LHCN-M2 (cell line): Measurements from ENCODE around the gene ZEB2. TPM values are rescaled to one million over a fixed set of nuclear protein-coding genes. Genes with fewer than 3 reads are reported as not detected.
"Not testable (repeated sequence)": the region's sequence is repeated elsewhere in the genome, so short reads cannot be mapped to it uniquely, and the experiment has no call there.

Experiments
- DNase-seq: peaks from one replicate; pipeline ENCODE4 v3.0.0-alpha.2; 2012; ENCODE audit warnings: low read depth
- total RNA-seq: library from RNA; depleted of rRNA; stranded (reverse); fragments of >200 nt; gene quantifications from 2 replicates; pipeline ENCODE4 v1.2.3, GENCODE V29; 2014

Gene ZEB2
- total RNA-seq, 1 experiment from 2014 or later = 52.9 TPM

DNA sequence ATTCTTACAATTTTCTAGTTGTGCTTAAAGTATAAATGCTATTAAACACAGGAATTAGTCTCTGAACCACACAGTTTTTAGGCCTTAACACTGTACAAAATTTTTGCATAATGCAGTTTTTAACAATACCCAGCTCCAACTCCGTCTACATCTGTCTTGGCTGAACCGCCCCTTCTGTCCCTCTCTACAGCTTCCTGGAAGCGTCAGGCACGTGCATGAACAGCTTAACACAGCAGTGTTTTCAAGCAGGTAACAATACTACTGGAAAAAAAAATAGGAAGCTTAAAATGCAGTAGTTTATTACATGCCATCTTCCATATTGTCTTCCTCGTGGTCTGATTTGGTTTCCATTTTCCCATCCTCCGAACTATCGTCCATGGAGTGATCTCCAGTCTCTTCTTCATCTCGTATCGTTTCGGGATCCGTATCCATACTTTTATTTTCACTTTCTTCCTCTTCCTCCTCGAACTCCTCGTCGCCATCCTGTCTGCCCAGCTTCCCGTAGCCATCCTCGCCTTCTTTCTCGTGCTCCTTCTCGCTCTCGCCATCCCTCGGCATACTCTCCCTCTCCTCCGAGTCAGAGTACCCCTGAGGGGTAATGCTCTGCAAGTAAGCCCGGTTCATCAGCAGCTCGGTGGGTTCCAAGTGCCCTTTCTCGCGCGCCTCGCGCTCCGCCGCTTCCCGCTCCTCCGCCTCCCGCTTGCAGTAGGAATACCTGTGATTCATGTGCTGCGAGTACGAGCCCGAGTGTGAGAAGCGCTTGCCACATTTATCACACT is 130.6 kb downstream of the ZEB2 start:
- DNase-seq = no peak

DNA sequence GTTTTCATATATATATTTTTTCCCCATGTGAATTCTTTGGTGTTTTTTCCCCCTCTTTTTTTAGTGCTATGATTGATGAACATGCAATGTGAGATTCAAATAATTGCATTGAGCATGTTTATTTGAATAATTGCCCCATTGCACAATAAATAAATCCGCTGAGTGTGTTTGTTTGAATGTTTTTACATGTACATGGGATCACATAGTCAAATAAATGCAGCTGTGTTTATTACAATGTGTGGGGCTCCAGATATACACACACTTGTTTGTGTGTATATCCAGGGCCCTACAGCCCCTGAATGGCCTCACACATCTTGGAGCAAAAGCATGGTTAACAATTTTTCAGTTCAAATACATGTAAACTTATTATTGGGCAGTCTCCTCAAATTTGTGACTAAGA is 134.5 kb downstream of the ZEB2 start:
- no peak for DNase-seq

- DNase-seq = no peak
Observed at GRCh38 chr2:144383571-144384100, 136.3 kb downstream of the ZEB2 start.

DNA sequence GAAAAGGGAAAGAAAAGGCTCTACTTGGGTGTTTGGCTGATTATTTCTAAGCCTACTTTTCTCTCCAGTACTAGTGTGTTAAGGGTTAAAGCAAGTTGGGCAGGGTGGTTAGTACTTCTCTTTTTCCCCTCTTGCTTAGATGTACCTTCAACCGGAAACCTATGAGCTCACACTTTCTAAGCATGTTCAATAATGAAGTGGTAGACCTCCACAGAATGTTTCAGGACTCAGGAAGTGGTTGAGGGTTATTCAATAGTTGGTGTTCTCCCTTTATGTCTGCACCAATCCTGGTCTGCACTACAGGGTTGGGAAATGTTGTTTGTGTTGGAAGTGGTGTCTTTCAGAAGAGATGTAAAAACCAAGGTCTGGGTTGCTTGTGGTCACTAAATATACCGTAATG is 137.1 kb downstream of the ZEB2 start:
- DNase-seq = peak; percentile 12

DNA sequence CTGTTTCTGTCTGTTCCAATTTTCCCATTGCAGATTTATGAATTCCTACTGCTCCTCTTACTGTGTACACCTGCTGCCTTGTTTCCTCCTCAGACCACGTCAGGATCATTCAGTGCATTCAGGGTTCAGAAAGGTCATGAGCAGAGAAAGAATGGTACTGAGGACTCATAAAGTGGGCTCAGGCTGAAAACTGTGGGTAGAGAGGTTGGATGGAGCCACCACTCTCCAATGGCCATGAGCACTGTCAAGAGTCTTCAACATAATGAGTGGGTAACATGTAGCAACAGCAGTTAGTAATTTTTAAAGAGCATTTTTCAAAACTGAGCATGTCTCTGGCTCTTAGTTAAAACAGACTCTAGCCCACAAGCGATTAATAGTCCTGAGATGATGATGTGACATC is 138.2 kb downstream of the ZEB2 start:
- peak; percentile 47 for DNase-seq

DNA sequence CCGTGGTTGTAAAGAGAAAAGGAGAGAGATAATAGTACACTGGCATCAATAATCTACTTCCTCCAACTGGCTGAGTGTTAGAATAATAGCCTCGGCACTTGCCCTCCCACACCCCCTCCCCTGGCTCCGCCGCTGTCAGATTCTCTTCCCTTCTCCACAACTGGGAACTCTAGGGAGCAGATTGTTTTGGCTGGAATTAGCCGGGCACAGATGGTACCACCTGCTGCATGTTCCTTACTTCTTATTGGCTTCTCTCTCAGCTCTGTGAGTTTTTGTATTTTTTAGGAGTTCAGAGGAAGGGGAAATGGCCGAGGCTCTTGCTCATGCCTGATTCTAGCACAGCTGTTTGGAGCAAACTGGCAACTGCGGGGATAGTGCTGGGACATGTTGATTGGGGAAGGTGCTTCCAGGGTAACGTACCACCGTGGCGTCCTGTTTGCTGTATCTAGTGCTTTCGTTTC is 140.0 kb downstream of the ZEB2 start:
- DNase-seq = peak; percentile 81

- peak; percentile 49 for DNase-seq
Observed at GRCh38 chr2:144378551-144378950, 141.4 kb downstream of the ZEB2 start.

DNA sequence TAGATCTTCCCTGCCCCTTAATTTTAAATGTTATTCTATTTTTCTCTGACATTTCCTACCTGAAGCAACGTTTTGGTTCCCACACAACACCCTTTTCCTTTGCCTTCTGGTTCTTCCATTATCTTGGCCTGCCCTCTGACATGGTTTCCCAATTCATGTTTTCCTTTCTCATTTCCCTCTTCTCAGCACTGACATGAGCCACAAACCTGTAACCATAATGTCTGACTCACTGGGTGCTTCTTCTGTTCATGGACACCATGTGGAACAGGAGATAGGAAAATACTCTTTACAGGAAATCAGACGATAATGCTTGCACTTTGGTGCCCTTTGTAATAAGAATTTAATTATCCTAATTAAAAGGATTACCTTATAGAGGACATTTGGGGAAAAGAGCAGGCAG is 142.0 kb downstream of the ZEB2 start:
- peak; percentile 61 for DNase-seq

GRCh38 chr2:144376926-144377325 is 143.0 kb downstream of the ZEB2 start:
- DNase-seq = no peak

- DNase-seq = no peak
Observed at GRCh38 chr2:144376460-144376859, 143.5 kb downstream of the ZEB2 start.

- DNase-seq = no peak
Observed at GRCh38 chr2:144374163-144374661, 145.7 kb downstream of the ZEB2 start.

DNA sequence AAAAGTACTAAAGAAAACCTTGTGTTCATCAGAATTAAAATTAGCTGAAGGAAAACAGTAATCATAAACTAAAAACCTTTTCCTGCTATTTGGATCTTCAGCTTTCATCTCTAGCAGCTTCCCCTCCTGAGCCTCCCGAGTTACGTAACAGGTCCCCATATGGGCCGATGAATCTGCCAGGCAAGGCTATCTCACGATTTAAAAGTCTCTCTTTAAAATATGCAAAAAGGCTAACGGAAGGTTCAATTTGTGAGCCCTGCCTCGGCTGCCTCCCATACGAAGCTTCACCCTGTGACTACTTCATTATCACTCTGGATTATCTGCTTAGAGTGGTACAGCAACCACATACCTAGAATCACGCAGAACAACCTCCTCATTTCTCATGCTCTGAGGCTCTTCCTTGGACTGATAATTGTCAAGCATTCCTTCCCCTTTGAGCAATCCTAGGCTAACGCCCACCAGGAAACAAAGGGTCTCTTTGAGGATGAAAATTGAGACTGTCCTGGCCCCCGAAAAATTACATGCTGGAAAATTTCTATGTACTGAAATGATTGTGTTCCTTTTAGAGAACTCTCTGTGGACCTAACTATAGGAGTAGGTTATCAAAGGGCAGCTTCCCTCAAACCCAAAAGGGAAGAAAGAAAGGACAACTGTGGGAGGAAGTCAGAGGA is 147.4 kb downstream of the ZEB2 start:
- DNase-seq = no peak

GRCh38 chr2:144370937-144371584 is 148.9 kb downstream of the ZEB2 start:
- DNase-seq = no peak

DNA sequence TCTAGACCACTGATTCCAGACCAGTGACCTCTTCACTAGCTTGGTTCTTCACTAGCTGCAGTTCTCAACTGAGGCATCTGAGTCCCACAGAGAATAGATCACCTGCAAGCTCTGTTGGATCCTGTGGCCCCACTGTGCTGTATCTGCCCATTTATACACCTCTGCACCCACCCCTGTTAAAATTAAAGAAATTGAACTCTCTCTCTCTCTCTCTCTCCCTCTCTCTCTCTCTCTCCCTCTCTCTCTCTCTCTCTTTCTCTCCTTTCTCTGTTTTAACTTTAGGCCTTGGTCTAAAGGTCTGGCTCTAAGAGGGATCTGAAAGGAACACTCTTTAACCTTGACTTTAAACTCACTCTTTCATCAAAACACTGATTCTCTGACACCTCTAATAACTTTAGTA is 150.5 kb downstream of the ZEB2 start:
- no peak for DNase-seq

DNA sequence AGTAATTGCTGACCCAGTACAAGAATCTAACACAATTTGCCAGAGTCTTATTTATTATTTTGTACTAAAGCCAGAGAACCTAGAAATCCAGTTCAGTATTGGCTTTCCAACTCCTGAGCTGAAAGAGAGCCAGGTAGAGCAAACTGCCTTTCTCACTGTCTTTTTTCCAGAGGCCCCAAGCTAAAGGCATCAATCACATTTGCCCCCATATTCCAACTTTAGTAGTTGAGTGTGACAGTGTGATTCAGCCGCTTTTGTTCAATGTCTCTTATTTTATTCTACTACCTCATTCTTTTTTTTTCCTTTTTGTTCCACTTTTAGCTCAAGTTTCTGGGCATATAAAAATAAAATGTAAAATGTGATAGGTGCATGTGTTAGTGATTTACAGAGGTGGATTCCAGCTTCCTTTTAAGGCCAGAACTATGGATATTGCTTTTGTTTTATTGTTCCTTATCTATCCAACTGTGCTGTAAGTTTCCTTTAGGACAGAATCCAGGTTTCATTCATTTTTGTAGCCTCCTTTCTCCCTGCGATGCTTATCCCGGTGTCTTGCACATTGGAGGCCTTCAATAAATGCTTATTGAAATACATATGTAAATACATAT is 153.0 kb downstream of the ZEB2 start:
- DNase-seq = no peak

DNA sequence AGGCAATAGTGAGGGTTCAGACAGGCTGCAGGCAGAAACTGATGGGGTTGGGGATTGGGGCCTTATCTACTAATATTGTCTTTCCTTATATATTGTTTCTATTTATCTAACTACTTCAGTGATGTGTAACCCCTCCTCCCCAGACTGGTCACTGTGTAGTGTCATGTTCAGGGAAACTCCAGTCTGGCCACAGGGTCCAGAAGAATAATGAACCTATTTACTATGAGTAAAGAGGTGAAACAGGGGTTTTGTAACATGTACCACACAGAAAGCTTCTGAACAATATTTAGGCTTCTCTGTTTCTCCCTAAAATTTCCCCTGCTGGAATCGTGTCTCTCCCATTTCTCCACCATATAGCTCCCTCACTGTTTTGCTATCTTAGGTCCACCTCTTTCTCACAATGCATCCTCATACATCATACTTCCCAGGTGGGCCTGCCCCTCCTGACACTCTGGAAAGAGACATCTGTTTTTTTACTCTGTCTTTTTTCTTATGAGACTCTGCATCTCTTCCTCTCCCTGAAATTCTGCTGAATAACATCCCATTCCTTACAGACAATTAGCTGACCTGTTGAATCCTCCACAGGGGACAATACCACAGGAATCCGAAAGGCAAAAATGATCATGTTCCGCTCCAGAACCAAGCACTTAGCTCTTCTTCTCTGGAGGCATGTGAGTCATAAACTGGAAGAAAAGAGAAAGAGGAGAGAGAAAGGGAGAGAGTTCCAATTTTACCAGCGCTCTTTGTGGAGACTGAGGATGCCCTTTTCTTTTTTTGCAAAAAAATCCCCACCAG is 154.8 kb downstream of the ZEB2 start:
- DNase-seq = peak; percentile 41

DNA sequence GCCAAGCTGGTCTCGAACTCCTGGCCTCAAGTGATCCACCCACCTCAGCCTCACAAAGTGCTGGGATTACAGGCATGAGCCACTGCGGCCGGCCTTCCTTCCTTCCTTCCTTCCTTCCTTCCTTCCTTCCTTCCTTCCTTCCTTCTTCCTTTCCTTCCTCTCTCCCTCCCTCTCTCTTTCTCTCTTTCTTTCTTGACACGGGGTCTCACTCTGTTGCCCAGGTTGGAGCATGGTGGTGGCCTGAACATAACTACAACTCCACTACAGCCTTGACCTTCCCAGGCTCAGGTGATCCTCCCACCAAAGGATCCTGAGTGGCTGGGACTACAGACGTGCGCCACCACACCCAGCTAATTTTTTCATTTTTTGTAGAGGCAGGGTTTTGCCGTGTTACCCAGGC is 155.7 kb downstream of the ZEB2 start:
- DNase-seq = not testable (repeated sequence)

GRCh38 chr2:144362401-144362800 is 157.5 kb downstream of the ZEB2 start:
- DNase-seq = peak; percentile 48

GRCh38 chr2:144361742-144362141 is 158.2 kb downstream of the ZEB2 start:
- no peak for DNase-seq

- no peak for DNase-seq
Observed at GRCh38 chr2:144359684-144360083, 160.2 kb downstream of the ZEB2 start.
